HG02943 (cell line): ENCODE measurements around the gene PRAC1.

Experiments used
- ATAC-seq: cut with Tn5 transposase; IDR thresholded peaks from one replicate; pipeline ENCODE4 v1.9.1; 2021; ENCODE audit warnings: mild to moderate bottlenecking, low read depth, moderate library complexity; ENCODE audit not compliant: unreplicated experiment

PRAC1 gene

GRCh38 chr17:48747445-48748363 is 25.4 kb upstream of the PRAC1 start:
- no peak for ATAC-seq

DNA sequence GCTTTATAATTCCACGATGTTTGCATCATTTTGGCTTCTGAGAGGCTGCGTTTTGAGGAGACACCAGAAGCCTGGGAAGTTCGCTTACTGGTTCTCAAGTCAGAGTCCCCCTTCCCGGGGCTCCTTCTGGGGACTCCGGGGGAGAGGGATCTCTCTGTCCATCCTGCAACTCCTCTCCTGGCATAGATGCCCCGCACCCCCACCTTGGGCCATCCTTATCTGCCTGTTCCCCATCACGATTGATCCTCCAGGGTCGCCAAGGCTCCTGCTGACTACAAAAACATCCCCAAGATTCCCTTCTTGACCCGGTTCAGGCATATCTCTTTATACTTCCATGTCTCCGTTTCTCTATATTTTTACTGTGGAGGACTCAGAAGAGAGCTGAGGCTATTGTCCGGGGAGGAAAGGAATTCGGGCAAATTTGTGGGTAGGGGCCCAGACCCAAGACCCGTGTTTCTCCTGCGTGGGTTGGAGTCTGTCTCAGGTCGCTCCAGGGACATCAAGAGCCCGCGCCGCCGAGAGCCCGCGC is 24.7 kb upstream of the PRAC1 start:
- ATAC-seq: no peak

GRCh38 chr17:48745381-48746275 is 23.3 kb upstream of the PRAC1 start:
- ATAC-seq: no peak

DNA sequence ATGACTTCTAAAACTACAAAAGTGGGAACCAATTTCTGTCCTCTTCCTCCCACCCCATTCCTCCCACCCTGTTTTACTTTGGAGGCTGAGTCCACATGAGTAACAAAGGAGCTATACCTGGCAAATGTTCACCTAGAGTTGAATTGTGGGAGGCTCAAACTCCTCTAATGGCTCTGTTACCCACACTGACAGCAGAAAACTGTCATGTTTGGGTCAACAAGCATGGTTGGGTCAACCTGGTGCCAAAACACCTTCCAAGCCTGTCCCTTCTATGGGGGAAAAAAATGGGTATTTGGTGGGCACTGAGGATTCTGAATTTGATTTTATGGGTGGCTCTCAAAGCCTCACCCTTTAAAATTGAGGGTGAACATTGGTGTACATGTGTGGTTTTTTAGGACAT is 18.2 kb upstream of the PRAC1 start:
- no peak for ATAC-seq

DNA sequence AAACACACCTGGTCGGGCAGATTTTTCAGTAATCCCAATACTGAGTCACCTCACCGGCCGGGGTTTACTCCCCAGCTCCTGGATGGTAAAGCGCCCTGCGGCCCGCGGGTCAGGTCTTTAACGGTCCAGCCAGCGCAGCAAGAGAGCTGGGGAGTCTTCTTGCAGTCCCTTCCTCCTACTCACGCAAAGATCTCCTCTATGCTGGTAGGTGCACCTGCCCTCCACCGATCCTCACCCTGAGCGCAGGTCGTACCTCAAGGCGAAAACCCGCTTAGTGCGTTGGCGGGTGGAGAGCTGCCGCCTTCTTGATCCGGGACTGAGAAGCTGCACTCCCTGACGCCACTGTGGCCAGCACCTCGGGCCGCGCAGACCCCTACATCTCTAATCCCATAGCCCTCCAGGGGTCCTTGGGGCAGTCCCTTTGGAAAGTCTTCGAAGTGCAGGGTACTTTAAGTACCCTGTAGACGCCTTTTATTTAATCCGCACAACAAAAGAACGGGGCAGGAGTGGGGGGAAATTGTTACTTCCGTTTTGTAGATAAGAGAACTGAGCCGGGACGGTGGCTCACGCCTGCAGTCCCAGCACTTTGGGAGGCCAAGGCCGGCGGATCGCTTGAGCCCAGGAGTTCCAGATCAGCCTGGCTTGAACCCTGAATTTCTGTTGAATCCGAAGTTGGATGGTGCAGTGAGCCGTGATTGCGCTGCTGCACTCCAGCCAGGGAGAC is 16.6 kb upstream of the PRAC1 start:
- ATAC-seq: no peak

DNA sequence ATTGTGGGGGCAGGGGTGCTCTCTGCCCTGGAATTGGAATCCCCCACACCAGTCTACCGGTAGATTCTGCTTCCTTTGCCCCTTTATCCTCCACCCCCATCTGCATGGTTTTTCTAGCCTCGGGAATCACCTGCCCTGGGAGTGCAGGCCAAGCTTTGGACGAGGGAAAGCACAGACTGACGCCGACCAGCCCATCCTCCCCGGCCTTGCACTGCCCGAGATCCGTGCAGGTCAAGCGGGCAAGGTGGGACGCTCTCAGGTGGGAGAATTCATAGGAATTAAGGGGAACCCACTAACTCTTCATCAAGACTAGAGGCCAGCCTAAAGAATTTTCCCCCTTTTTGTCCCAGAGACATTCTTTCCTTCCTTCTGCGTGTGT is 16.1 kb upstream of the PRAC1 start:
- ATAC-seq: no peak

- no peak for ATAC-seq
Measured at GRCh38 chr17:48737330-48738043, 15.2 kb upstream of the PRAC1 start.

DNA sequence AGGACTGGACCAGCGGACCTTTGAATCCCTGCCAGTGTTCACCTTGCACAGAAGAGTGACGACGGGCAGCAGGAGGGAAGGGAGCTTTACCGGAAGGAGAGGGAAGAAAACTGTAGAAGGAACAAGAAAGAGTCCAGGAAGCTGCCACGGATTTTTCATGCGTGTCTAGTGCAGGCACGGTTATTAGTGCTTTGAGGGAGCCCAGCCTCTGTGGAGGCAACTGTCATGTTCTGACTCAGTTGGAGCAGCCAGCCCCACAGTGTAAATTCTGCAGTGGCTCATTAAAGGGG is 12.7 kb upstream of the PRAC1 start:
- no peak for ATAC-seq

- no peak for ATAC-seq
Measured at GRCh38 chr17:48734333-48735061, 12.2 kb upstream of the PRAC1 start.

DNA sequence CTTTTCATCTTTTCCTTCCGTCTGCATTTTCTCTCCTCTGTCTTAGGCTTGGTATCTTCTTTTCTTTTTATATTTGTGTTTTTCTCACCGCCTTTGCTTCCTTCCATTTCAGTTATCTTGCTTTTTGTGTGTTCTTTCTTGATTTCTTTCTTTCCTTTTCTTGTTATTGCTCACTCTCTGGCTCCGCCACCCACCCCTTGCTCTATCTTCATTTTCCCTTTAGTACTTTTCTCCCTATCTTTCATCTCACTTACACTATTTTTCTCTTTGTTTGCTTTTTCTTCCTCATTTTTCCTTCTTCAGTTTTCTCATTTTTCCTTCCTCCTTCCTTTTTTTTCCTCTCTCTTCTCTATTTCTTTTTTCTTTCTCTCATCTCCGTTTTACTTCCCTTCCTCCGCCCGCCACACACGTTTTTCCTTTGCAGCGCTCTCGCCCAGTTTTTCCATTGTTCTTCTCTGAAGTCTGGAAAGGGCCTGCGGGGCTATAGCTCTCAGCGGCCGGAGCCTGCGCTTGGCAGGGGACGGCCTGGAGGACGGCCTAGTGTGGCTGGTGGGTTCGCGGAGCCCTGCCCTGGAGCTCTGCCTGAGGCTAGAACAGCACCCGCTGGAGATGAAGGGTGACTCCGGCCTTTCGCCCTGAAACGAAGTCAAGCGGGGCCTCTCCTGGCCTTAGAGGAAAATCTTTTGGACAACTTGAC is 11.5 kb upstream of the PRAC1 start:
- no peak for ATAC-seq

DNA sequence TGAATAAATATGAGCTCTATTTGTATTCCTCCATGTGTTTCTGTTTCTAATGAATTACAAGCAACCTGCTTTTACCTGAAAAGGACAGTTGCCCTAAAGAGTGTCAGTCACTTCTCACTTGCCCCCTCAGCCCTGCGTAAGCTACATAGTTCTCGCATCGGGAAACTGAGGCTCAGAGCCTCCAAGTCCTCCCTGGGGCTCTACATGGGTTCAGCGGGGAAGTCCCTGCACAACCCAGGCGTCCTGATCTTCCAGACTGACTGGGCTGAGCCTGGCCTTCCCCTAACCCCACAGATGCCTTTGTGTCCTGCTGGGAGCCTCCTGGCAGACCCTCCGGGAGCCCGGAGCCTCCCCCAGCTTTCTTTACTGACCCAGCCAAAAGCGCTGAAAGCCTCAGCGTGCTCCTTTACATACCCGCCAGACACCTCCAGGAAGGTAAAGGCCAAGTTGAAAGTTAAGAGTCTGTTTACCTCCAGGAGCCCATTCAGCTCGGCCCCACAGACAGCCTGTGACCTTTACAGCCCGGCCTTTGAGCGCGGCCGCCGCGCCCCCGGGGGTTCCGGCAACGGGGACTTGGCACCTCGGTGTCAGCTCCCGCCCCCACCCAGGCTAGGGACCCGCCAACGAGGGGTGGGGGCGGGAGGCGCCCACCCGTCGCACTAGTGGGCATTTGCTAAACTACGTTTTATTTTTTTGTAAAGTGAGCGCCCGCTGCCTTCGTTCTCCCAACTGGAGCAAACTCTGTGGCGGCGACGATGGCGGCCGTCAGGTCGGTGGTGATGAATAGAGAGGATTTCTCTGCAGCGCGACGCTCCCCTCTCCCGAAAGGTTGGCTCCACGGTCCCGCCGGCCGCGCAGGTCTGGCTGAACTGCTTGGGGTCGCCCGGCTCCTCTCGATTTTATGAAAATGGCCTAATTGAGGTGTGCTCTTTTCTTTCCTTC is 10.6 kb upstream of the PRAC1 start:
- no peak for ATAC-seq

DNA sequence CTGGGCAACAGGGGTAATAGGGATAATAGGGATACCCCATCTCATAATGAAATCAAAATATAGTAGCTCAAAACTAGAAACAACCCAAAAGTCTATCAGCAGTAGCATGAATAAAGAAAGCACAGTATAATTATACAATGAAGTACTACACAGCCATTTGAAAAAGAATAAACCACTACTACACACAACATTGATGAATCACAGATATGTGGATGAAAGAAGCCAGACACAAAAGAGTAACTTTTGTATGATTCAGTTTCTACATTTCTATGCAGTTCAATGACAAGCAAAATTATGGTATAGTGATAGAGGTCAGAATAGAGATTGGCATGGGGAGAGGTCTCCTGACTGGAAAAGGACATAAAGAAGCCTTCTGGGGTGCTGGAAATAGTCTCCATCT is 9.0 kb upstream of the PRAC1 start:
- ATAC-seq: no peak

GRCh38 chr17:48730240-48730550 is 7.9 kb upstream of the PRAC1 start:
- no peak for ATAC-seq

DNA sequence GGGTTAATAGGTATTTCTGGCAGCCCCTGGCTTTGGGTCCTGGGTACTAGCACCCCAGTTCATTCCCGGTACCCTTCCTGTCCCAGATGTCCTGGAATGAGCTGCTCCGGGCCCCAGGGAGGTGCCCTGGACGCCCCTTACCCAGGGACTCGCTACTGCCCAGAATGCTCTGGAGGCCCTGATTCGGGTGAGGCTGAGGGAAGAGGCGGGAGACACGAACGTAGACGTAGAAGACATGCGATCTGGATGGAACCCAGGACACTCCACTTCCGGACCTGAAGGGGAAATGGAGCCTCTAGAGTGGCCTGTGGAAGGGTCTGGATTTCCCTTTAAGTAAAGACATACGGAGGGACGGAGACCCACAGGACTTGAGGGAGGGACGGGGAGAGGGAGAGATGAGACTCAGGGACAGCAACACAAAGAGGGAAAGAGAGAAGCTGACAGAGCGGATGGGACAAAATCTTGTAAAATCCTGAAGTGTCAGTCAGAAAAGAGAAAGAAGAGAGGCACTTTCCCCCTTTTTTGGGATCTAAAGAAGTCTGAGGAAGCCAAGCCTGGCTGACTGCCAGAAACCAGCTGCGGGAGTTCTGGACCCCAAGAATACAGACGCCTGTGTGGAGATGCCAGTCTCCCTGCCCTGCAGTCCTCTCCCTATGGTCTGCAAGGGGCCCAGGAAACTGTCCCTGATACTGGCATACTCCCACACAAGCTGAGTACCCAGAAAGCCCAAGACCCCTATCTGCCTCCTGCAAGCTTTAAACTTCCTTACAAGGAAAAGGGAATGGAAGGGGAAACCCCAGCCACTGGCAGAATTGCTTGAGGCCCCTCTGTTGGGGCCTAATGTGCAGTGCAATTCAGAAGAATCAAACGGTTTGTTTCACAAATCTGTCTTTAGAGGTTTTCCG is 7.3 kb upstream of the PRAC1 start:
- ATAC-seq: no peak

DNA sequence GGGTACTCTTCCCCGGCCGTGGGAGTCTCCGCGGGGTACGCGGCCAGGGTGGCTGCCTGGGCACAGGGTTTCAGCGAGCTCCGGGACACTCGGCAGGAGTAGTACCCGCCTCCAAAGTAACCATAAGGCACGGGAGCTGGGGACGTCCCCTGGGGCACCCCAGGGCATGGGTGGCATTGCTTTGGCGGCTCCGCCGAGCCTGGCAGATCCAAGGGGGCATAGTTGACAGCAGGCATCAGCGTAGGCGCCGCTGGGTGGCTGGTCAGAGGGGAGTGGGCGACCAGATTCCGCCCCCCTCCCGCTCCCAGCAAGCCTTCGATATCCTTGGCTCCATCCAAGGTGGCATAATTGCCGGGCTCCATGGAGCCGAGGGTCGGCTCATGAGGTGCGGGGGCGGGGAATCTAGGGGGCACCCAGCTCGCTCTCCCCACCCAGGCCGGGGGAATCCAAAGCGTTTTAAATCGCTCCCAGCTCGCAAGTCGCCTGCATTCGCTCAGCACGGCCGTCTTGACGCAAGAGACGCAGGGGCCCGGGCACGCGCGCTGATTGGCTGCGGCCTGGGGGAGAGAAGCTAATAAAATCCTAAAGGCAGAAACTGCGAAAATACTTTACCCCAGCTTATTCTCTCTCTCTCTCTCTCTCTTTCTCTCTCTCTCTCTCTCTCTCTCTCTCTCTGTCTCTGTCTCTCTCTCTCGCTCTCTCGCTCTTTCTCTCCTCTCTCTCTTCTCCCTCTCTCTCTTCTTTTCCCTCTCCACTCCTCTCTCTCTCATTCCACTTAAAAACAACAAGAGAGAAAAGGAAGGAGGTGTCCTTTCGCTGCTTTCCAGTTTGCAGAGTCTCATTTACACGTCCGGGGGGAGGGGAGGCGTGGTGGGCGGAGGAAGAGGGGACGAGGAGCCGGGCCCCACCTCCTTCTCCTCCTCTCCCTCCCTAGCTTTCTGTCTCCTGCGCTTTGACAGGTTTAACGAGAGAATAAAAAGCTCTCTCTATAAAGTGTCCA is 6.2 kb upstream of the PRAC1 start, which contains the start of gene HOXB13:
Gene HOXB13, minus strand, starts transcription at position 519 of the 1,000 bp plus-strand sequence. Its CDS starts 157 bp downstream, at position 362.
- ATAC-seq: no peak
